ENCODE measurements around the gene IQGAP3. TPM values are rescaled to one million over a fixed set of nuclear protein-coding genes. Genes with fewer than 3 reads are reported as not detected.

The IQGAP3 gene
- total RNA-seq, 1 donor from 2014 or later = 0.36 TPM

- H3K27ac ChIP-seq (replicated peaks) = peak overlapping the region; percentile 100
- H3K27me3 ChIP-seq (ENCODE audit: low read depth) = no peaks in the 10 kb centered on the region
- intact Hi-C loops (cut with micrococcal nuclease) = no loop called here
- H3K9me3 ChIP-seq (replicated peaks) = no peaks in the 10 kb centered on the region
- TF ChIP-seq, protein P1, sequence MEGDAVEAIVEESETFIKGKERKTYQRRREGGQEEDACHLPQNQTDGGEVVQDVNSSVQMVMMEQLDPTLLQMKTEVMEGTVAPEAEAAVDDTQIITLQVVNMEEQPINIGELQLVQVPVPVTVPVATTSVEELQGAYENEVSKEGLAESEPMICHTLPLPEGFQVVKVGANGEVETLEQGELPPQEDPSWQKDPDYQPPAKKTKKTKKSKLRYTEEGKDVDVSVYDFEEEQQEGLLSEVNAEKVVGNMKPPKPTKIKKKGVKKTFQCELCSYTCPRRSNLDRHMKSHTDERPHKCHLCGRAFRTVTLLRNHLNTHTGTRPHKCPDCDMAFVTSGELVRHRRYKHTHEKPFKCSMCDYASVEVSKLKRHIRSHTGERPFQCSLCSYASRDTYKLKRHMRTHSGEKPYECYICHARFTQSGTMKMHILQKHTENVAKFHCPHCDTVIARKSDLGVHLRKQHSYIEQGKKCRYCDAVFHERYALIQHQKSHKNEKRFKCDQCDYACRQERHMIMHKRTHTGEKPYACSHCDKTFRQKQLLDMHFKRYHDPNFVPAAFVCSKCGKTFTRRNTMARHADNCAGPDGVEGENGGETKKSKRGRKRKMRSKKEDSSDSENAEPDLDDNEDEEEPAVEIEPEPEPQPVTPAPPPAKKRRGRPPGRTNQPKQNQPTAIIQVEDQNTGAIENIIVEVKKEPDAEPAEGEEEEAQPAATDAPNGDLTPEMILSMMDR (IDR thresholded peaks at IDR 0.05; ENCODE audit: borderline replicate concordance) = no peak
- H3K36me3 ChIP-seq = no peaks in the 10 kb centered on the region
- H3K4me1 ChIP-seq = peaks cover 100% of the 10 kb centered on the region
- H3K4me3 ChIP-seq = peak overlapping the region; percentile 98
- DNase-seq = no peak
Observed at GRCh38 chr1:156493742-156494141, 78.6 kb downstream of the IQGAP3 start.

GRCh38 chr1:156493154-156493631 lies 79.2 kb downstream of the IQGAP3 start:
- Histone ChIP-seq H3K27ac (replicated peaks) (peak overlapping the region; percentile 100), H3K9me3 (replicated peaks) (no peaks in the 10 kb centered on the region), H3K36me3 (no peaks in the 10 kb centered on the region), H3K4me3 (peak overlapping the region; percentile 98), H3K4me1 (peaks cover 100% of the 10 kb centered on the region), H3K27me3 (ENCODE audit: low read depth) (no peaks in the 10 kb centered on the region)
- no peak for DNase-seq
- TF ChIP-seq, protein P1 (IDR thresholded peaks at IDR 0.05; ENCODE audit: borderline replicate concordance) = no peak
- intact Hi-C loops (cut with micrococcal nuclease) = no loop called here

- peak; percentile 61 for DNase-seq
- intact Hi-C loops (cut with micrococcal nuclease) = no loop called here
- TF ChIP-seq, protein P1 (IDR thresholded peaks at IDR 0.05; ENCODE audit: borderline replicate concordance) = no peak
- peak overlapping the region; percentile 98 for H3K4me3 ChIP-seq
- H3K4me1 ChIP-seq = peaks cover 100% of the 10 kb centered on the region
- H3K36me3 ChIP-seq = no peaks in the 10 kb centered on the region
- H3K27ac ChIP-seq (replicated peaks) = peak overlapping the region; percentile 100
- H3K9me3 ChIP-seq (replicated peaks) = no peaks in the 10 kb centered on the region
- H3K27me3 ChIP-seq (ENCODE audit: low read depth) = no peaks in the 10 kb centered on the region
Observed at GRCh38 chr1:156492591-156493080, 79.7 kb downstream of the IQGAP3 start.

- Histone ChIP-seq H3K36me3 (no peaks in the 10 kb centered on the region), H3K4me1 (peaks cover 100% of the 10 kb centered on the region), H3K9me3 (replicated peaks) (no peaks in the 10 kb centered on the region), H3K27me3 (ENCODE audit: low read depth) (no peaks in the 10 kb centered on the region), H3K27ac (replicated peaks) (peak overlapping the region; percentile 100), H3K4me3 (peak overlapping the region; percentile 98)
- no peak for DNase-seq
- intact Hi-C loops (cut with micrococcal nuclease) = no loop called here
- TF ChIP-seq, protein P1 (IDR thresholded peaks at IDR 0.05; ENCODE audit: borderline replicate concordance) = no peak
Observed at GRCh38 chr1:156492013-156492590, 80.3 kb downstream of the IQGAP3 start.

DNA sequence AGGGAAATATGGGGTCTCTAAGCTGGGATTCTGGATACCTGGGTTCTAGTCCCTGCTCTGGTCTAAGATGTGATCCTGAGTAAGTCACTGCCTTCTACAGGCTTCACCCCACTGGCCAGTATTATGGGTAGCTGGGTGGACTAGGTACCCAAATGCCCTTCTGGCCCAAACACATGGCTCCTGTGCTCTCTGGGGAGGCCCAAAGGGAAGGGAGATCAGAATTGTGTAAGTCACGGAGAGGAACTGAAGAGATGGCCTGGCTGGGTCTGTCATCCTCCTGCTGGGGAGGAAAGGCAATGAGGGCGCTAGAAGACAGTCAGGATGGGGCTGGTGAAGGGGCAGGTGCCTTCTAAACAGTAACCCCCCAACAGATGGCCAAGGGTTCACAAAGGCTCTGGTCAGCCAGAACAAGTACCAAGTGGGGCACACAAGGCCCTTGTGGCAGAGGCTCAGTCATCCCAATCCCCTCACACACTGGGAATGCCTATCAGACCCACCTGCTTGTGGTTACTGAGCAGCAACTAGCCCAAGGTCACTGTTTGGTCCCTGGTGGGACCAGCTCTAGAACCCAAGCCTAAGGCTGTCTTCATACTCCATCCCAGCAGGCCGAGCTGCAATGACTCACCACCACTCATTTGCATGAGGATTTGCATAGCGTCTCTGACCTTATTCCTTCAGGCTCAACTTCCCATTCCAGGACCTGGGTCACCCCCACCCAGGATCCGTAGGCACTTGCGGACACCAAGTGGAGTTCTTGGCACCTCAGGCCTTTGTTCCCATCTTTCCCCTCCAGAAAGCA lies 81.0 kb downstream of the IQGAP3 start:
- H3K4me3 ChIP-seq = peak overlapping the region; percentile 98
- H3K36me3 ChIP-seq = no peaks in the 10 kb centered on the region
- no peak for DNase-seq
- H3K9me3 ChIP-seq (replicated peaks) = no peaks in the 10 kb centered on the region
- H3K27me3 ChIP-seq (ENCODE audit: low read depth) = no peaks in the 10 kb centered on the region
- peaks cover 100% of the 10 kb centered on the region for H3K4me1 ChIP-seq
- intact Hi-C loops (cut with micrococcal nuclease) = no loop called here
- peak overlapping the region; percentile 100 for H3K27ac ChIP-seq (replicated peaks)
- TF ChIP-seq, protein P1 (IDR thresholded peaks at IDR 0.05; ENCODE audit: borderline replicate concordance) = no peak

Data from left ventricle myocardium inferior (tissue), 1 donor.